Pancreas (tissue), 10 donors: ENCODE results near the gene AIDA. TPM values are rescaled to one million over a fixed set of nuclear protein-coding genes. Genes with fewer than 3 reads are reported as not detected.

Source experiments
- ATAC-seq, 4 donors: fragments of 200-7000 bp; cut with Tn5 transposase; one replicate each; pipeline versions ENCODE4 v1.8.0 to v1.9.1; 2020; ENCODE audit warnings: mild to moderate bottlenecking in 4 of 4, moderate library complexity in 4 of 4
- DNase-seq, 6 donors: peaks; one replicate each; pipeline ENCODE4 v3.0.0-alpha.2; 2020
- FAIRE-seq: peaks from 2 replicates; lab custom pipeline; 2012; peaks lifted over from hg19 to GRCh38; lab: Jason Lieb, UNC
- H3K27ac ChIP-seq, 4 donors: fragments of 200-600 bp; sonication (generic); 1 replicate in 3 of 4; 2 replicates in 1 of 4; pipeline versions ENCODE4 v1.5.0 to v1.8.0; 2020
- H3K27me3 ChIP-seq, 4 donors: fragments of 200-600 bp; one replicate each; pipeline ENCODE4 v1.8.0; 2021
- H3K36me3 ChIP-seq, 3 donors: fragments of 200-600 bp; sonication (generic) in 1 of 3; one replicate each; pipeline versions ENCODE4 v1.5.0 to v1.8.0; 2020 to 2021
- H3K4me1 ChIP-seq, 3 donors: fragments of 200-600 bp; one replicate each; pipeline ENCODE4 v1.8.0; 2021
- H3K4me3 ChIP-seq, 4 donors: fragments of 200-600 bp; sonication (generic) in 2 of 4; one replicate each; pipeline versions ENCODE4 v1.5.0 to v1.8.0; 2020 to 2021
- H3K9me3 ChIP-seq, 4 donors: fragments of 200-600 bp; one replicate each; pipeline ENCODE4 v1.8.0; 2021
- CTCF ChIP-seq, 4 donors: fragments of 200-600 bp; sonication (generic) in 3 of 4; IDR thresholded peaks; one replicate each; pipeline versions ENCODE4 v1.5.0 to v1.8.0; 2021; ENCODE audit warnings: antibody characterized with exemption in 4 of 4
- WGBS, 2 donors: extraction: QIAGEN DNeasy Blood & Tissue Kit; methylation state at CpG; one replicate each; pipeline ENCODE4 v1.1.7; 2013; 5-methylcytosine and 5-hydroxymethylcytosine counted together
- intact Hi-C, 3 donors: fragments of 100-400 bp; cut with DNase I; formaldehyde crosslinking; loops; one replicate each; pipeline versions ENCODE4 v1.11.1 to v1.14.2; 2022
- polyA plus RNA-seq, 2 donors: library from polyadenylated mRNA; stranded (reverse); fragments of 200-250 nt; gene quantifications; one replicate each; pipeline ENCODE4 v1.2.3, GENCODE V29; 2013
- total RNA-seq, 6 donors: library from RNA; stranded (reverse); fragmentation: NEBNext Ultra II Directional in 4 of 6; extraction: Animal tissue kit (Norgen Biotek cat#: 25700) in 4 of 6; gene quantifications; one replicate each; pipeline versions ENCODE4 v1.2.1 to v1.2.4, GENCODE V29; 2021 to 2023
- donor health status: healthy with polysubstance abuse.
- donor health status: DM: no; HTN: no; CAD: no; lungs with moderate emphysema.
- donor health status: DM: no; HTN: no; CAD: no.
- donor health status: control.
- donor health status: control.
- donor health status: Bipolar disorder and iron deficiency.
- donor health status: DM: yes; HTN: yes; CAD: no.
- donor health status: DM: no; HTN: no; CAD: no.
- donor health status: DM: no; HTN: no; CAD: no.
- donor health status: DM: yes; HTN: yes; CAD: no.

Gene AIDA
- total and polyA plus RNA-seq, 8 donors: 20.1 to 41.9 (median 26.0) TPM

DNA sequence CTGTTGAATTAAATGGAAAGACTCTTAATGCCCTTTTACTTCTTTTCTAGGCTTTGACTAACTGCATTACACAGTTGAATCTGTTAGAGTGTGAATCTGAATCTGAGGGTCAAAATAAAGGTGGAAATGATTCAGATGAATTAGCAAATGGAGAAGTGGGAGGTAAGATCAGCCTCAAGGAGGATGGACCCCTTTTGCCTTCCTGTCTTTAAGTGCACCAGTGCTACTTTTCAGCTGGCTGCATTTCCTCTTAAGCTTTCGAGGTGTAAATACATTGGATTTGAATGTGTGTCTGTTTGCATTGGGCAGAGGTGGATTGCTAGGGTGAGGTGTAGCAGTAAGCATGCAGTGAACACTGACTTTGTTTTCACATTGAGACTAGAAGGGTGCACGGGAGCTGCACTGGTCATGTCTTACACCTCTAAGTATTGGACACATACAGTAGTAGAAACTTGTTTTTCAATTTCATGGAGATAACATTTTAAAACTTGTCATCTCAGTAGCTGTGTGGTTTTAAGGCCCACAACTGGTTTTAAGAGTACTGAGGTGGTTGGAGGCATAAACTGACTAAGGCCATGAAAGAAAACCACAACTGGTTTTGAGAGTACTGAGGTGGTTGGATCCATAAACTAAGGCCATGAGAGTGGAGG, 59.0 kb downstream of the AIDA start:
- Histone ChIP-seq H3K4me1 (peaks cover 3 to 9% (median 6%) of the 10 kb centered on the region in 3 donors), H3K4me3 (no peak overlapping the region), H3K27me3 (no peaks in the 10 kb centered on the region), H3K27ac (no peak overlapping the region), H3K9me3 (no peaks in the 10 kb centered on the region), H3K36me3 (peaks cover 3 to 73% (median 33%) of the 10 kb centered on the region in 3 donors)
- intact Hi-C loops: no loop called here
- ATAC-seq (no peak), FAIRE-seq (no peak), DNase-seq (no peak)
- 86 to 98% methylated on average over 2 of the region's 2 CpGs for WGBS, 2 donors
- TF ChIP-seq CTCF (IDR thresholded peaks at IDR 0.05): no peak

DNA sequence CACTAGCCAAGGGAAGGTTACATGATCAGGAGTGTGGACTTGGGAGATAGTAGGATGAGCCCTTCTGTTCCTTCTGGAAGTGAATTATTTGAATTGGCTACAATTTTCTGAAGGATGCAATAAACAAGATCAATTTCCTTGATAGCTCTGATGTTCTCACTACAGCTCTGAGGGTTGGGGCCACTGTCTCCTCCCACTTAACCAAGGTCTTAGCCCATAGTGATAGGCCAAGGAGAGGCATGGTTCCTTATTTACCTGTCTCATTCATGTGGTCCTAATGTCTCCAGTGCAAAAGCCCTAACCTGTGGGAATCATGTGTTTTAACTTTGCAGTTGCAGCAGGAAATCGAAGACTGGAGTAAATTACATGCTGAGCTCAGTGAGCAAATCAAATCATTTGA, 59.6 kb downstream of the AIDA start:
- Histone ChIP-seq H3K27me3 (no peaks in the 10 kb centered on the region), H3K9me3 (no peaks in the 10 kb centered on the region), H3K36me3 (peaks cover 3 to 73% (median 33%) of the 10 kb centered on the region in 3 donors), H3K4me3 (no peak overlapping the region), H3K4me1 (peaks cover 2 to 10% (median 6%) of the 10 kb centered on the region in 3 donors), H3K27ac (no peak overlapping the region)
- TF ChIP-seq CTCF (IDR thresholded peaks at IDR 0.05): no peak
- intact Hi-C loops: no loop called here
- FAIRE-seq (no peak), ATAC-seq (no peak), DNase-seq (no peak)
- WGBS, 2 donors: 88 to 100% methylated on average over 1 of the region's 1 CpG

GRCh38 chr1:222644636-222644980, 67.7 kb downstream of the AIDA start:
- H3K36me3 ChIP-seq: peaks cover 0 to 1% (median 0%) of the 10 kb centered on the region in 3 donors
- WGBS, 2 donors: 0 to 1% methylated on average over 5 of the region's 5 CpGs
- no peak for TF ChIP-seq CTCF (IDR thresholded peaks at IDR 0.05)
- ATAC-seq (peak; percentile 25 to 36 (median 31)), DNase-seq (no peak), FAIRE-seq (no peak)
- no peaks in the 10 kb centered on the region for H3K9me3 ChIP-seq
- H3K4me1 ChIP-seq: peaks cover 0 to 22% (median 10%) of the 10 kb centered on the region in 3 donors
- H3K4me3 ChIP-seq: peak overlapping the region; percentile 59 to 81 (median 67)
- intact Hi-C loops: no loop called here
- H3K27me3 ChIP-seq: no peaks in the 10 kb centered on the region
- peak overlapping the region; percentile 93 to 95 (median 94) for H3K27ac ChIP-seq

DNA sequence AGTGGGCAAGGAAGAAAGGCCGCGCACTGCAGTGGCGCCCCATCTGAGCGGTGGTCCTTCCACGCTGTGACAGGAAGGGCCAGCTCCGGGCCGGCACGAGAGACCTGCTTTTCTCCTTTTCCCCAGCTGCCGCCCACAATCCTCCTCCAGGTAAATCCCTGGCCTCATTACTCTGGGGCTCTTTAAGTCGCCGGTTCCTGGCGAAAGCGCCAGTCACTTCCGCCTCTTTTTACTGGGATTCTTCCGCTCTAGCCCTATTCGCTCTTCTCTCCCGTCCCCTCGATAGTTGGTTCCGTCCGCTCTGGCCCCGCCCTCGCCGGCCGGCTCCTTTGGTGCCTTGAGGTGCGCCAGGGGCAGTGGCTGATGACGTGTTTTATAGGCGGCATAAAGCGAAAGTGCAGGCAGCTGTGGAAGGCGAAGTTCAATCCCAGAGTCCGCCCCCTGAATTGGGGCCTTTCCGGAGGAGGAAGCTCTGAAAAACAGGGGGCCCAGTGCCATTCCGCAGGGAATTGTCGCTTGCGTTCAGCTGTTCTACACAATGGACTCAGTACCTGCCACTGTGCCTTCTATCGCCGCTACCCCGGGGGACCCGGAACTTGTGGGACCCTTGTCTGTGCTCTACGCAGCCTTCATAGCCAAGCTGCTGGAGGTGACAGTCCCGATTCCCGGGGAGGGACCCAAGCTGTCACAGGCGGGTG, 68.2 kb downstream of the AIDA start:
- FAIRE-seq (peak; percentile 97), DNase-seq (peak; percentile 96 to 99 (median 98)), ATAC-seq (peak; percentile 98 to 99 (median 99))
- Histone ChIP-seq H3K4me1 (peaks cover 0 to 22% (median 10%) of the 10 kb centered on the region in 3 donors), H3K27me3 (no peaks in the 10 kb centered on the region), H3K36me3 (peaks cover 0 to 5% (median 0%) of the 10 kb centered on the region in 3 donors), H3K27ac (peak overlapping the region; percentile 93 to 95 (median 94)), H3K9me3 (no peaks in the 10 kb centered on the region), H3K4me3 (peak overlapping the region; percentile 59 to 81 (median 67))
- 0% methylated on average over 42 of the region's 42 CpGs for WGBS, 2 donors
- intact Hi-C loops: no loop called here
- no peak for TF ChIP-seq CTCF (IDR thresholded peaks at IDR 0.05)
